Activated T-helper 2 cell treated with anti-CD3 and anti-CD28 coated beads, Interferon-gamma antibody, Interleukin-2, Interleukin-4, amounts not matched to agents 10 μg/mL and 5 μg/mL and 100 μg/mL, durations not matched to agents 14 hours and 24 hours and 36 hours (primary cell): Measurements from ENCODE around the gene AZIN2. TPM values are rescaled to one million over a fixed set of nuclear protein-coding genes. Genes with fewer than 3 reads are reported as not detected.

Source experiments
- DNase-seq: peaks from one replicate; pipeline ENCODE4 v3.0.0; 2021; ENCODE audit warnings: low spot score
- H3K27ac Mint-ChIP-seq: one replicate; pipeline ENCODE4 v1.8.0; 2021; ENCODE audit warnings: mixed read lengths
- H3K27me3 Mint-ChIP-seq: one replicate; pipeline ENCODE4 v1.8.0; 2021; ENCODE audit warnings: low read depth, mixed read lengths
- H3K36me3 Mint-ChIP-seq: one replicate; pipeline ENCODE4 v1.8.0; 2021; ENCODE audit warnings: low read depth, mixed read lengths
- H3K4me1 Mint-ChIP-seq: one replicate; pipeline ENCODE4 v1.8.0; 2021; ENCODE audit warnings: low read depth, mixed read lengths
- H3K4me3 Mint-ChIP-seq: one replicate; pipeline ENCODE4 v1.8.0; 2021; ENCODE audit warnings: low read depth, mild to moderate bottlenecking, moderate library complexity, mixed read lengths
- H3K9me3 Mint-ChIP-seq: one replicate; pipeline ENCODE4 v1.8.0; 2021; ENCODE audit warnings: mixed read lengths
- intact Hi-C: fragments of 100-400 bp; cut with micrococcal nuclease; formaldehyde crosslinking; loops from one replicate; pipeline ENCODE4 v1.15.1; 2023
- total RNA-seq: library from RNA; stranded (reverse); gene quantifications from 2 replicates; pipeline ENCODE4 v1.2.3, GENCODE V29; 2022

Gene AZIN2
- total RNA-seq = 2.4 and 2.9 TPM in 2 replicates

DNA sequence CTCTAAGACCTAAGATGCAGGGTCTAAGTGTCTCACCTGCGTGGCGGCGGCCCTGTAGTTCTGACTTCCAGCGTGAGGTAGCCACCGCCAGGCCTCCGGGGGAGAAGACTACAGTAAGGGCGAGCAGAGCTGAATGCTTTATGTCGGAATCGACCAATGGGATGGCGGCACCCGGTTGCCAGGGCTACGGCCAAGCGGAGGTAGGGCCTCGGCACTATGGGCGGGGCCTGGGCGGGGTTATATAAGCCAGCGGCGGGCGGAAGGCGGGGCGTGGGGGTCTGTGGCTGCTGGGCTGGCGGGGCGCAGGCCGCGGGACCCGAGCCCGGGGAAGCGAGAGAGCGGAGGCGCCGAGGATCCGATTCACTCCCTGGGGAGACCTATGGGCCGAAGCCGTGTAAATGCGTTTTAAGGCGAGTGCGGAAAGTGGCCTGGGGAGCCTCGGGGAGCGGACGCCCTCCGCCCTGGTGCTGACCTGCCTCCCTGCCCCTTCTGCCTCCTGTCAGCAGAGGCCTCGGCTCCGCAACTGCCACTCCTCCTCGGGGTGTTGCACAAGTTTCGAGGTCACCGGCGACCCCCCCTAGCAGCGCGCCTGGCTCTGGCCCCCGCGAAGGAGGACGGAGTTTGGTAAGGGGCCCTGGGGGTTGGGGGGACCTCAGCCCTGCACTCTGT is at the start of gene AZIN2:
TSS of gene AZIN2 (plus strand) at position 269 of the 669 bp plus-strand sequence. CDS start 1,097 bp downstream, outside the sequence.
- H3K4me1 Mint-ChIP-seq = peaks cover 20% of the 10 kb centered on the region
- intact Hi-C loops = loop anchor here (1.0 to 5.0 kb wide), 3 partner anchors 18 to 46 kb away; partner anchors contain the start of gene AK2
- no peaks in the 10 kb centered on the region for H3K36me3 Mint-ChIP-seq
- peak within 1 kb of the TSS; percentile 70 for H3K4me3 Mint-ChIP-seq
- H3K9me3 Mint-ChIP-seq = no peaks in the 10 kb centered on the region
- no peak within 1 kb of the TSS for H3K27ac Mint-ChIP-seq
- peak; percentile 91 for DNase-seq
- peaks cover 25% of the 10 kb centered on the region for H3K27me3 Mint-ChIP-seq

DNA sequence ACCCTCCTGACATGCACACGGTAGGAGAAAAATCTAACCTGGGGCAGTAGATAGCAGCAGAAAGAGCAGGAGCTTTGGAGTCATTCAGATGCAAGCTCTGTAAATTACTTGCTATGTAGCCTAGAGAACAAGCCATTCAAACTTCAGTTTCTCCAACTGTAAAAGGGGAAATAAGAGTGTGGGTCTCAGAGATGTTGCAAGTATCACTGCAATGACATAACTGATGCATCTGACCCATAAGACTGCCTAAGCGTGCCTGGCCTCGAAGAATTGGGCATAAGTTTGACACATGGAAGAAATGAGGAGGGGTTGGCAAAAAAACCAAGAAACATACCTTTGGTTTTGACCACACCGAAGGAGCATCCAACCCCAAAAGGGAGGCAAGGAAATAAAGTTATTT is 49.4 kb upstream of the AZIN2 start:
- H3K27ac Mint-ChIP-seq = peak overlapping the region; percentile 43
- no peak overlapping the region for H3K4me3 Mint-ChIP-seq
- H3K9me3 Mint-ChIP-seq = no peaks in the 10 kb centered on the region
- H3K4me1 Mint-ChIP-seq = peaks cover 64% of the 10 kb centered on the region
- no peak for DNase-seq
- H3K36me3 Mint-ChIP-seq = peaks cover 78% of the 10 kb centered on the region
- H3K27me3 Mint-ChIP-seq = no peaks in the 10 kb centered on the region
- intact Hi-C loops = no loop called here

DNA sequence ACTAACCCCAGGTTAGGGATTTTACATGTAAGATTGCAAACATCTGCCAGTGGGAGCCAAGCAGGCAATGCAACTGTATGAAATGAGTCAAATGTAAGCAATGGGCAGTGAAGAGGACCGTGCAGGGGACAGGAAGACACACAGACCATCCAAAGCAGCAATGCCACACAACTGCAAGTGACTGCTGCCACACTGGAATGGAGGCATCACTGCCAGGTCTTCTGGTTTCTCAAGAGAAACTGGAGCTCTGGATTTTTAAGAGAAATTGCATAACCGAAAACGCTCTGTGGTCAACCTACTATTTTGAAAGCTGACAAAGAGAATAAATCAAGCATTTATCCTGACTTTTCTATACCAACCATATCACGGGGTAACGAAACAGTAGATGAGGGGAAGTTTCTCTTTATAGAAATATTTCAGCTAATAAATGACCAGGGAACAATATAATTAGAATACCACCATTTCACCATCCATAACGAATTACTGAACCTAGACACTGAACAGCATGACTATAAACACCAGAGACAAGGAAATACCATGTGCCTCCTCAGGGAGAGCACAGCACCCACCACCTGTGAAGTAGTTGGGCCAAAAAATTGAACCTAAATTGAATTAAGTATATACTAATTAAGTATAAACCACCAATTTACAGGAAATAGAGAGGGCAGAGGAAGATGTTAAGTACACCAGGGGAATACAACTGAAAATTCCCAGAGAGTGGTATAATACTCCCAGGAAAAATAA is 48.7 kb upstream of the AZIN2 start:
- no peak for DNase-seq
- Mint-ChIP-seq H3K27ac (no peak overlapping the region), H3K27me3 (no peaks in the 10 kb centered on the region), H3K36me3 (peaks cover 81% of the 10 kb centered on the region), H3K9me3 (peaks cover 3% of the 10 kb centered on the region), H3K4me3 (peak overlapping the region; percentile 14), H3K4me1 (peaks cover 65% of the 10 kb centered on the region)
- intact Hi-C loops = no loop called here

DNA sequence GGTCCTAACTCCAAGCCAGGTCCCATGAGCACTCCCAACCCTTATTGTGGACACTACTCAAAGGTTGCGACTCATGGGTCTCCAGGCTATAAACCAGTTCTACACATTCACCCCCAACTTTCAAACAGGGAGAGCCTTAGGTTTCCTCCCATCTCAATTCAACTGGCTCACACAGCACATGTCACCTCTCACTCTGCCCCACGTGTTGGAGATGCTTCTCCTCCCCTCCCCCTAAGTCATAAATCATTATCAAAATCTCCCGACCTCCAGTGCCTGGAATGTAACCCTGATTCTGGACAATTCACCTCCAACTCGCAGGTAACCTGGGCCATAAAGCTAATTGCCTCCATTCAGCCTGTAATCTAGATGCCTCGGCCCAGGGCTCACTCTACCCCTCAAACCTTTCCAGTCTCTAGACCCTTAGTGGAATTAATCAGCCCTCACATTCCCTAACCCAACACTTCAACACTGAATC is 44.9 kb upstream of the AZIN2 start:
- peak overlapping the region; percentile 83 for H3K27ac Mint-ChIP-seq
- no peaks in the 10 kb centered on the region for H3K27me3 Mint-ChIP-seq
- H3K36me3 Mint-ChIP-seq = peaks cover 50% of the 10 kb centered on the region
- intact Hi-C loops = loop anchor here (2.0 to 5.0 kb wide), 7 partner anchors 46 to 963 kb away; partner anchors contain the start of genes AZIN2, RNF19B, S100PBP and TMEM39B
- DNase-seq = no peak
- H3K9me3 Mint-ChIP-seq = peaks cover 3% of the 10 kb centered on the region
- H3K4me1 Mint-ChIP-seq = peaks cover 49% of the 10 kb centered on the region
- H3K4me3 Mint-ChIP-seq = peak overlapping the region; percentile 99

DNA sequence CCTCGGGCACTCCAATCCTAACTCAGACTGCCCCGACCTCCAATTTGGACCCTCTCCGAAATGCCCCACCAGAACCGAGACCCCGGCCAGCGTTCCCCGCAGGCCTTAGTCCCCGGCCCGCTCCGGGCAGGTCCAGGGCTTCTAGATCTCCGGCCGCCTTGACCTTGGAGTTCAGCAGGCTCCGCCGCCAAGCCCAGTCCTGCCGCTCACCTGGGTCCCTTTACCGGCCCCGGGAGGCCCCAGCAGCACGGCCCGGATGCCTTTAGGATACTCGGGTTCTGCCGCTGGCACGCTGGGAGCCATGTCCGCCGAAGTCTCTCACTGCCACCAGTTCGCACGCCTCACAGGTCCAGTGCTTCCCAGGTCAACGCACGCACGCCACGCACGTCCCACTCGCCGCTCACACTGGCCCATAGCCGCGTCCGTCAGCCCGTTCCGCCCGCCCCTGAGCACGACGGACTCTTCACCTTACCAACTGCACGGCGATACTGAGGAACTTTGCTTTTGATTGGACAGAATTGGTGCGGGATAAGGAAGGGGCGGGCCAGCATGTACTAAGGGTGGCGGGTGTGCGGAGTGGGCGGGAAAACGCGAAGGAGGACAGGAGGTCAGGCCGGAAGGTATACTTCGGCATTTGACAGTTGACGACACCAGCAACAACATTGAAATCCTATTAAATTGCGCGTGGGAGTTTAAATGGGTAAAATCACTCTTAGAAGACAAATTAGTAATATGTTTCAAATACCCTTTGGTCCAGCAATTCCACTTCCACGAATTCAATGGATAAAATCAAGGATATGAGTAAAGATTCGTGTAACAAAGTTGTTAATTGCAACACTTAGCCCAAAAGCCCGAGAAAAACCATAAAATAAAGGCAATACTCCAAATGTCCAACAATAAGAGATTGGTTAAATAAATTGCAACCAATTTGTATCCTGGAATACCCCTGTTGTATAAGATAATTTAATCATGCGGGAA is 44.1 kb upstream of the AZIN2 start, which contains the start of gene AK2:
TSS of gene AK2 (minus strand) at position 358 of the 978 bp plus-strand sequence. CDS start at position 303, 55 bp downstream.
- peak; percentile 92 for DNase-seq
- Mint-ChIP-seq H3K4me1 (peaks cover 42% of the 10 kb centered on the region), H3K27ac (peak within 1 kb of the TSS; percentile 83), H3K36me3 (peaks cover 43% of the 10 kb centered on the region), H3K9me3 (peaks cover 3% of the 10 kb centered on the region), H3K4me3 (peak within 1 kb of the TSS; percentile 99), H3K27me3 (no peaks in the 10 kb centered on the region)
- intact Hi-C loops = loop anchor here (2.0 to 5.0 kb wide), 7 partner anchors 45 to 964 kb away; partner anchors contain the start of genes AZIN2, RNF19B, S100PBP and TMEM39B

DNA sequence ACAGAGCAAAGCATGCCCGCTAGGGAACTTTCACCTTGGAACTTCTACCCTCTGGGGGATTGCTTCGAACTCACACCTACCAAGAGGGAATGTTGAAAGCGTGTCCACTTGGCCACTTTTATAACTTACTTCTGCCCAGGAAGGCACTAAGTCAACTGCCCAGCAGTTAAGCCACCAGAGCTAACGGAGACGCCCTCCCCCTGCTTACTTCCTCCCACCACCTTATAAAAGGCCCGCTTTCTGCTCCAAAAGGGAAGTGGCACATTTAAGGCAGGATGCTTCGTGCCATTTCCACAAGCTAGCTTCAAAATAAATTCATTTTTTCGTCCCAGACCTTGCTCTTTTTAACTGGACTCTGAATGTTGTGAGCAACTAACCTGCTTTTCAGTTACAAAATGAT is 41.1 kb upstream of the AZIN2 start:
- Mint-ChIP-seq H3K4me1 (peaks cover 21% of the 10 kb centered on the region), H3K27me3 (no peaks in the 10 kb centered on the region), H3K9me3 (peaks cover 3% of the 10 kb centered on the region), H3K4me3 (no peak overlapping the region), H3K27ac (no peak overlapping the region), H3K36me3 (peaks cover 21% of the 10 kb centered on the region)
- no peak for DNase-seq
- intact Hi-C loops = loop anchor here (5.0 kb wide), 6 partner anchors 42 to 223 kb away; partner anchors contain the start of genes AZIN2, RNF19B, S100PBP and YARS1

DNA sequence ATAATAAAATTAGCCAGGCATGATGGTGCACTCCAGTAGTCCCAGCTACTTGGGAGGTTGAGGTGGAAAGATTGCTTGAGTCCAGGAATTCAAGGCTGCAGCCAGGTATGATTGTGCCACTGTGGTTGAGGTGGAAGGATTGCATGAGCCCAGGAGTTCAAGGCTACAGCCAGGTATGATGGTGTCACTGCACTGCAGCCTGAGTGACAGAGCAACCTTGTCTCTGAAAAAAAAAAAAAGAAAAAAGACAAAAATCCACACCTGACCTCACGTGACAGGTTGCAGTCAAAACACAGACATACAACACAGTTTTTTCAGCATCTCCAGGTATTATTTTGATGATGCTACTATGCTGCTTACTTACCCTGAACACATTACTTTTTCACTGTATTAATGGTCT is 39.9 kb upstream of the AZIN2 start:
- H3K4me1 Mint-ChIP-seq = peaks cover 24% of the 10 kb centered on the region
- H3K27me3 Mint-ChIP-seq = no peaks in the 10 kb centered on the region
- no peak for DNase-seq
- H3K9me3 Mint-ChIP-seq = peaks cover 3% of the 10 kb centered on the region
- H3K36me3 Mint-ChIP-seq = peaks cover 11% of the 10 kb centered on the region
- H3K27ac Mint-ChIP-seq = no peak overlapping the region
- H3K4me3 Mint-ChIP-seq = no peak overlapping the region
- intact Hi-C loops = no loop called here

DNA sequence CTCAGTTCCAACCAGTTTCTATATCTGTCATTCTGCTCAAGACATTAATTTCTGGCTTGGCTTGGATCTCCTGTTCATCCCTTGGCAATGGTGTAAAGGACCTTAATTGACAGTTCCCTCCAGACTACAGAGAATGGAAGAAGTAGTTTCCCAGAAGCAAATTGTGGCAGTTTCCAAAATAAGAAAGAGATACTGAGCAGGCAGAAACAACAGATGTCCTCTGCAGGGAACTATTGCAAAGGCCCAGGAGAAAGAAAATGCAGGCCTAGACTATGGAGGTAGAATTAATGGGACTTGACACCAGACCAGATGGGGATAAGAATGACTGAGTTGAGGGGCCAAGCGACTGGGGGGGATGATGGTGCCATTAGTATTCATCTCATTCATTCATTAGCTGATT is 38.1 kb upstream of the AZIN2 start:
- H3K27ac Mint-ChIP-seq = no peak overlapping the region
- H3K27me3 Mint-ChIP-seq = no peaks in the 10 kb centered on the region
- intact Hi-C loops = no loop called here
- no peak for DNase-seq
- no peaks in the 10 kb centered on the region for H3K36me3 Mint-ChIP-seq
- H3K9me3 Mint-ChIP-seq = no peaks in the 10 kb centered on the region
- peaks cover 21% of the 10 kb centered on the region for H3K4me1 Mint-ChIP-seq
- no peak overlapping the region for H3K4me3 Mint-ChIP-seq

DNA sequence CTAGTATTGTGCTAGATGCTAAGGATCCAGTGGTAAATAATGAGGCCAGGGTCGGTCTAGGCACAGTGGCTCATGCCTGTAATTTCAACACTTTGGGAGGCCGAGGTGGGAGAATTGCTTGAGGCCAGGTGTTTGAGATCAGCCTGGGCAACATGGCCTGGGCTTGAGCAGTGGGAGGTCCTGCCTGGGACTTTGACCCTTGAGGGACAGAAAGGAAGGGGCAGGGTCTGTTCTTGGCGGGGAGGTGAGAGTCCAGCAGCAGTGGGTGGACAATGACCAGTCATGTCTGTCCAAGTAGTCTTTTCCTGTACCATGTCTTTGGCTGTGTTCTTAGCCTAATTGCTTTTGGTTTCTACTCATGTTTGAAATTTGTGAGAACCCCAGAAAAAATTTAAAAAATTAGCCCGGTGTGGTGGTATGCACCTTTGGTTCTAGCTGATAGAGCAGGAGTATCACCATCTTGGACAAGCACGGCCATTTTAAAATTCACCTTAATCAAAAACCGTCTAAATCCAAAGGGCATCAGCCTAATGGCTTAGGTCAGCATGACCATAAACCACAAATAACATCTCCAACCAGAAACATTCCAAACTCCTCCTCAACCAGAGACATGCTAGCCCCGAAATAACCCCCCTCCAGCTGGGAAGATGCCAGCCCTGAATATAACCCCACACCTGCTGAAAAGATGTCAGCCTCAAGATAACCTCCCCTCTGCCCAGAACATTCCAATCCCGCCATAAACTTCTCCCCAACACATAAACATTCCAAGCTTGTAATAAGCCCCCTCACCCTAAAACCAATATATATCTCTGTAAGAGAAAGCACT is 37.5 kb upstream of the AZIN2 start:
- DNase-seq = no peak
- Mint-ChIP-seq H3K9me3 (no peaks in the 10 kb centered on the region), H3K27me3 (no peaks in the 10 kb centered on the region), H3K27ac (no peak overlapping the region), H3K4me3 (no peak overlapping the region), H3K4me1 (peaks cover 23% of the 10 kb centered on the region), H3K36me3 (no peaks in the 10 kb centered on the region)
- intact Hi-C loops = no loop called here

DNA sequence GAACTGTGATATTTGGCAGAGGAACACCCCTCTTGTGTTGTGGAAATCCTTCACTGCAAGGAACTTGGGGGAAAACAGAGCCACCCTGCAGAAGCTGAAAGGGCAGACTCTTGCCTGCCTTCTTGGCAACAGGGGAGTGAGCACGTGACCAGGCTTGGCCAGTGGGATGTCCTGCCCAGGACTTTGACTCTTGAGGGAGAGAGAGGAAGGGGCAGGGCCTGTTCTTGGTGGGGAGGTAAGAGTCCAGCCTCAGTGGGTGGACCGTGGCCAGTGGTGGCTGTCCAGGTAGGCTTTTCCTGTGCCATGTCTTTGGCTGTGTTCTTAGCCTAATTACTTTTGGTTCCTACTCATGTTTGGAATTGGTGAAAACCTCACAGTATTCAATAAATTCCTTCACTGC is 35.7 kb upstream of the AZIN2 start:
- intact Hi-C loops = no loop called here
- no peaks in the 10 kb centered on the region for H3K36me3 Mint-ChIP-seq
- H3K4me3 Mint-ChIP-seq = no peak overlapping the region
- DNase-seq = no peak
- peaks cover 3% of the 10 kb centered on the region for H3K9me3 Mint-ChIP-seq
- peaks cover 30% of the 10 kb centered on the region for H3K4me1 Mint-ChIP-seq
- H3K27ac Mint-ChIP-seq = no peak overlapping the region
- no peaks in the 10 kb centered on the region for H3K27me3 Mint-ChIP-seq

DNA sequence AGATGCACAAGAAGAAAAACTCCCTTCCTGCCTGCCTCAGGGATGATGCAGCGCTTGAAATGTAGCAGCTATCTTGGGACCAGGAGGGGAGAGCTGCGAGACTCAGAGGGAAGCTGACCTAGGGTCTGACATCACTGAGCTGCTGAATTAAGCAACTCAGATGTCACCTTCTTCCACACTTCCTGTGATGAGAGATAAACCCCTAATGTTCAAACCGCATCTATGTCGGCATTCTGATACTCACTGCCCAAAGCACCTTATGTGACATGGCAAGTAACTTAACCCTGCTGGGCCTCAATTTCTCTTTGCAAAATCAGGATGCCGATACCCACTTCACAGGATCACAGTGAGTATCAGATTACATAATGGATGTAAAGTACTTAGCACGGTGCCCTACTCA is 35.1 kb upstream of the AZIN2 start:
- no peaks in the 10 kb centered on the region for H3K27me3 Mint-ChIP-seq
- H3K4me1 Mint-ChIP-seq = peaks cover 35% of the 10 kb centered on the region
- H3K9me3 Mint-ChIP-seq = peaks cover 9% of the 10 kb centered on the region
- no peak for DNase-seq
- intact Hi-C loops = no loop called here
- no peaks in the 10 kb centered on the region for H3K36me3 Mint-ChIP-seq
- H3K27ac Mint-ChIP-seq = no peak overlapping the region
- no peak overlapping the region for H3K4me3 Mint-ChIP-seq
